ENCODE data around the gene CABP1. TPM values are rescaled to one million over a fixed set of nuclear protein-coding genes. Genes with fewer than 3 reads are reported as not detected.

The CABP1 gene
- polyA plus RNA-seq, 1 experiment, result 0.27 TPM

DNA sequence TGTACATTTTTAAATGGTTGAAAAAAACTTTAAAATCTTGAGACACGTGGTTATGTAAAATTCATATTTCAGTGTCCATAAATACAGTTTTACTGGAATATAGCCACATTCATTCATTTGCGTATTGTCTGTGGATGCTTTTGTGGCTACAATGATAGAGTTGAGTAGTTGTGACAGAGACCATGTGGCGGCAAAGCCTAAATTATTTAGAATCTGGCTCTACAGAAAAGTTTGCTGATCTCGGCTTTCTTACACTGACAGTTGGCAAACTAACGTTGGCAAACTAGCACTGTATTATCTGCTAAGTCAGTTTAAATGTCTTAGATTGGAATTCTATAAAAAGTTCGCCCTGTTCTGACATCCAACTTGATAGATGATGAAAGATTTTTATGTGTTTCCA, 72.2 kb downstream of the CABP1 start:
- ChIA-PET POLR2A (no interaction called here), CTCF (interaction anchor here (1.4 to 2.0 kb wide), 2 partner anchors 65 to 131 kb away, joined by 6 to 10 read pairs; partner anchors contain the start of gene POP5)
- no peak overlapping the region for H3K4me3 ChIP-seq (ENCODE audit: low read depth, low read length)
- H3K27ac ChIP-seq (ENCODE audit: low read depth, low read length), result no peak overlapping the region
- TF ChIP-seq, protein P1, sequence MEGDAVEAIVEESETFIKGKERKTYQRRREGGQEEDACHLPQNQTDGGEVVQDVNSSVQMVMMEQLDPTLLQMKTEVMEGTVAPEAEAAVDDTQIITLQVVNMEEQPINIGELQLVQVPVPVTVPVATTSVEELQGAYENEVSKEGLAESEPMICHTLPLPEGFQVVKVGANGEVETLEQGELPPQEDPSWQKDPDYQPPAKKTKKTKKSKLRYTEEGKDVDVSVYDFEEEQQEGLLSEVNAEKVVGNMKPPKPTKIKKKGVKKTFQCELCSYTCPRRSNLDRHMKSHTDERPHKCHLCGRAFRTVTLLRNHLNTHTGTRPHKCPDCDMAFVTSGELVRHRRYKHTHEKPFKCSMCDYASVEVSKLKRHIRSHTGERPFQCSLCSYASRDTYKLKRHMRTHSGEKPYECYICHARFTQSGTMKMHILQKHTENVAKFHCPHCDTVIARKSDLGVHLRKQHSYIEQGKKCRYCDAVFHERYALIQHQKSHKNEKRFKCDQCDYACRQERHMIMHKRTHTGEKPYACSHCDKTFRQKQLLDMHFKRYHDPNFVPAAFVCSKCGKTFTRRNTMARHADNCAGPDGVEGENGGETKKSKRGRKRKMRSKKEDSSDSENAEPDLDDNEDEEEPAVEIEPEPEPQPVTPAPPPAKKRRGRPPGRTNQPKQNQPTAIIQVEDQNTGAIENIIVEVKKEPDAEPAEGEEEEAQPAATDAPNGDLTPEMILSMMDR (IDR thresholded peaks at IDR 0.05; ENCODE audit: low read depth, low read length), result no peak
- H3K27me3 ChIP-seq (ENCODE audit: control insufficient read depth, insufficient read depth, low read length), result no peaks in the 10 kb centered on the region
- DNase-seq (ENCODE audit: low read depth, low spot score), result no peak
- peaks cover 4% of the 10 kb centered on the region; the same call in 1 of the 2 replicates for H3K9me3 ChIP-seq (ENCODE audit: control insufficient read depth, insufficient read depth, low read length)

DNA sequence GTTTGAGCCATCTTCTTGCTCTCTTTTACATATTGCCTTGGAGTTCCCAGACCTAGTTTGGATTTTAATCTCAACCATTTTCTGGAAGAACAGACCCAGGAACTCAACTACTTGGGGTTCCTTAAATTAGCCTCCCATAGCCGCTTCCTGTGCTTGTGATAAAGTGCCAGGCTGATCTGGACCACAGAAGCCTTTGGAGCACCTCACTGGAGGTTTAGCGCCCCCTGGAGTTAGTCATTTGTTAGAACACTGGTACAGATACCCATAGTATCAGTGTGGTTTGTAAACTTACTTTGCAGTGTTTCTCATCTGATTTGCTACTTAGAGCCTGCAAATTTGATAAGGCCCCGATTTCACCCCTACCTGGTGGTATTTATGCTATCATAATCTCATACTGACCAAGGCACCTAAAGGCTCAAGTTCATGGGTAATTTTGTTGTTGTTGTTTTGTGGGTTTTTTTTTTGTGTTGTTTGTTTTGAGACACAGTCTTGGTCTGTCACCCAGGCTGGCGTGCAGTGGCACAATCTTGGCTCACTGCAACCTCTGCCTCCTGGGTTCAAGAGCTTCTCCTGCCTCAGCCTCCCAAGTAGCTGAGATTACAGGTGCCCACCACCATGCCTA, 73.5 kb downstream of the CABP1 start:
- ChIA-PET POLR2A (no interaction called here), CTCF (interaction anchor here (0.6 to 2.7 kb wide), 5 partner anchors 15 to 203 kb away, joined by 3 to 21 read pairs (median 3); no protein-coding TSS in a partner anchor)
- peaks cover 4% of the 10 kb centered on the region; the same call in 1 of the 2 replicates for H3K9me3 ChIP-seq (ENCODE audit: control insufficient read depth, insufficient read depth, low read length)
- TF ChIP-seq, protein P1 (IDR thresholded peaks at IDR 0.05; ENCODE audit: low read depth, low read length), result peak; percentile 88
- no peaks in the 10 kb centered on the region for H3K27me3 ChIP-seq (ENCODE audit: control insufficient read depth, insufficient read depth, low read length)
- DNase-seq (ENCODE audit: low read depth, low spot score), result peak; percentile 58
- H3K4me3 ChIP-seq (ENCODE audit: low read depth, low read length), result no peak overlapping the region
- no peak overlapping the region for H3K27ac ChIP-seq (ENCODE audit: low read depth, low read length)

Other genes starting within 250 kb of the CABP1 start
- 414 and 536 TPM in 2 replicates for gene COX6A1, start 202.5 kb upstream of the CABP1 start, polyA plus RNA-seq (2011; rRNA removed)
- gene TRIAP1, start 194.2 kb upstream of the CABP1 start, polyA plus RNA-seq (2011; rRNA removed), result 56.2 and 70.7 TPM in 2 replicates
- 20.6 and 25.9 TPM in 2 replicates for gene GATC, start 194.2 kb upstream of the CABP1 start, polyA plus RNA-seq (2011; rRNA removed)
- 127 and 154 TPM in 2 replicates for gene SRSF9, start 170.9 kb upstream of the CABP1 start, polyA plus RNA-seq (2011; rRNA removed)
- 649 and 720 TPM in 2 replicates for gene DYNLL1, start 144.5 kb upstream of the CABP1 start, polyA plus RNA-seq (2011; rRNA removed)
- 36.2 and 47.1 TPM in 2 replicates for gene COQ5, start 111.5 kb upstream of the CABP1 start, polyA plus RNA-seq (2011; rRNA removed)
- gene RNF10, start 106.3 kb upstream of the CABP1 start, polyA plus RNA-seq (2011; rRNA removed), result 101 and 105 TPM in 2 replicates
- 49.8 and 54.0 TPM in 2 replicates for gene POP5, start 59.2 kb upstream of the CABP1 start, polyA plus RNA-seq (2011; rRNA removed)
- 76.7 and 84.2 TPM in 2 replicates for gene MLEC, start 46.5 kb downstream of the CABP1 start, polyA plus RNA-seq (2011; rRNA removed)
- 35.7 and 41.9 TPM in 2 replicates for gene UNC119B, start 69.8 kb downstream of the CABP1 start, polyA plus RNA-seq (2011; rRNA removed)
- gene ACADS, start 85.2 kb downstream of the CABP1 start, polyA plus RNA-seq (2011; rRNA removed), result 4.0 and 5.5 TPM in 2 replicates